T-helper 1 cell treated with Interleukin-12 subunit alpha and Interleukin-12 subunit beta and Interleukin-4 antibody, amounts not matched to agents 30 μg/mL and 1 μg/mL, for 36 hours (primary cell): Measurements from ENCODE around the gene GLT1D1.

ENCODE experiments used
- H3K27ac Mint-ChIP-seq: one replicate; pipeline ENCODE4 v1.8.0; 2021; ENCODE audit warnings: mild to moderate bottlenecking, mixed read lengths
- H3K27me3 Mint-ChIP-seq: one replicate; pipeline ENCODE4 v1.8.0; 2021; ENCODE audit warnings: low read depth, mixed read lengths
- H3K36me3 Mint-ChIP-seq: one replicate; pipeline ENCODE4 v1.8.0; 2021; ENCODE audit warnings: low read depth, mixed read lengths
- H3K4me1 Mint-ChIP-seq: one replicate; pipeline ENCODE4 v1.8.0; 2021; ENCODE audit warnings: low read depth, mixed read lengths
- H3K4me3 Mint-ChIP-seq: one replicate; pipeline ENCODE4 v1.8.0; 2021; ENCODE audit warnings: mild to moderate bottlenecking, moderate library complexity, mixed read lengths
- H3K9me3 Mint-ChIP-seq: one replicate; pipeline ENCODE4 v1.8.0; 2021; ENCODE audit warnings: mixed read lengths

GLT1D1 gene

GRCh38 chr12:128991716-128992115 is 138.4 kb downstream of the GLT1D1 start:
- Mint-ChIP-seq H3K4me3 (no peak overlapping the region), H3K9me3 (peaks cover under 1% of the 10 kb centered on the region), H3K36me3 (no peaks in the 10 kb centered on the region), H3K4me1 (no peaks in the 10 kb centered on the region), H3K27me3 (no peaks in the 10 kb centered on the region), H3K27ac (no peak overlapping the region)

- peaks cover 4% of the 10 kb centered on the region for H3K9me3 Mint-ChIP-seq
- H3K4me1 Mint-ChIP-seq = no peaks in the 10 kb centered on the region
- H3K27ac Mint-ChIP-seq = no peak overlapping the region
- no peaks in the 10 kb centered on the region for H3K27me3 Mint-ChIP-seq
- no peaks in the 10 kb centered on the region for H3K36me3 Mint-ChIP-seq
- no peak overlapping the region for H3K4me3 Mint-ChIP-seq
These were observed 138.8 kb downstream of the GLT1D1 start for GRCh38 chr12:128992116-128992515.

GRCh38 chr12:128992550-128992949 is 139.3 kb downstream of the GLT1D1 start:
- no peaks in the 10 kb centered on the region for H3K4me1 Mint-ChIP-seq
- no peaks in the 10 kb centered on the region for H3K36me3 Mint-ChIP-seq
- H3K27ac Mint-ChIP-seq = no peak overlapping the region
- no peaks in the 10 kb centered on the region for H3K27me3 Mint-ChIP-seq
- H3K4me3 Mint-ChIP-seq = no peak overlapping the region
- H3K9me3 Mint-ChIP-seq = peaks cover 7% of the 10 kb centered on the region

- H3K4me3 Mint-ChIP-seq = no peak overlapping the region
- H3K36me3 Mint-ChIP-seq = no peaks in the 10 kb centered on the region
- no peaks in the 10 kb centered on the region for H3K27me3 Mint-ChIP-seq
- H3K9me3 Mint-ChIP-seq = peaks cover 7% of the 10 kb centered on the region
- no peak overlapping the region for H3K27ac Mint-ChIP-seq
- no peaks in the 10 kb centered on the region for H3K4me1 Mint-ChIP-seq
These were observed 141.6 kb downstream of the GLT1D1 start for GRCh38 chr12:128994856-128995255.

GRCh38 chr12:128995619-128996018 is 142.3 kb downstream of the GLT1D1 start:
- H3K4me1 Mint-ChIP-seq = no peaks in the 10 kb centered on the region
- no peaks in the 10 kb centered on the region for H3K36me3 Mint-ChIP-seq
- no peak overlapping the region for H3K27ac Mint-ChIP-seq
- no peaks in the 10 kb centered on the region for H3K27me3 Mint-ChIP-seq
- no peak overlapping the region for H3K4me3 Mint-ChIP-seq
- H3K9me3 Mint-ChIP-seq = peaks cover 7% of the 10 kb centered on the region

GRCh38 chr12:129001826-129002225 is 148.5 kb downstream of the GLT1D1 start:
- Mint-ChIP-seq H3K36me3 (no peaks in the 10 kb centered on the region), H3K4me3 (no peak overlapping the region), H3K27ac (no peak overlapping the region), H3K9me3 (peaks cover 13% of the 10 kb centered on the region), H3K4me1 (no peaks in the 10 kb centered on the region), H3K27me3 (no peaks in the 10 kb centered on the region)

GRCh38 chr12:129002427-129002826 is 149.1 kb downstream of the GLT1D1 start:
- no peaks in the 10 kb centered on the region for H3K36me3 Mint-ChIP-seq
- H3K27ac Mint-ChIP-seq = no peak overlapping the region
- H3K9me3 Mint-ChIP-seq = peaks cover 7% of the 10 kb centered on the region
- no peaks in the 10 kb centered on the region for H3K27me3 Mint-ChIP-seq
- H3K4me3 Mint-ChIP-seq = no peak overlapping the region
- H3K4me1 Mint-ChIP-seq = no peaks in the 10 kb centered on the region

- Mint-ChIP-seq H3K9me3 (peaks cover 7% of the 10 kb centered on the region), H3K4me3 (no peak overlapping the region), H3K27ac (no peak overlapping the region), H3K27me3 (no peaks in the 10 kb centered on the region), H3K36me3 (no peaks in the 10 kb centered on the region), H3K4me1 (no peaks in the 10 kb centered on the region)
These were observed 152.1 kb downstream of the GLT1D1 start for GRCh38 chr12:129005416-129005815.

GRCh38 chr12:129005829-129006228 is 152.6 kb downstream of the GLT1D1 start:
- H3K27me3 Mint-ChIP-seq = no peaks in the 10 kb centered on the region
- no peak overlapping the region for H3K4me3 Mint-ChIP-seq
- H3K4me1 Mint-ChIP-seq = no peaks in the 10 kb centered on the region

GRCh38 chr12:129009833-129010622 is 156.8 kb downstream of the GLT1D1 start:
- Mint-ChIP-seq H3K4me1 (no peaks in the 10 kb centered on the region), H3K27ac (no peak overlapping the region), H3K9me3 (no peaks in the 10 kb centered on the region), H3K27me3 (no peaks in the 10 kb centered on the region), H3K36me3 (no peaks in the 10 kb centered on the region), H3K4me3 (no peak overlapping the region)

More at GRCh38 chr12:129005829-129006228, 152.6 kb downstream of the GLT1D1 start:
- no peaks in the 10 kb centered on the region for H3K36me3 Mint-ChIP-seq
- H3K27ac Mint-ChIP-seq = no peak overlapping the region
- H3K9me3 Mint-ChIP-seq = peaks cover 7% of the 10 kb centered on the region

GRCh38 chr12:129016159-129016558 is 162.9 kb downstream of the GLT1D1 start:
- Mint-ChIP-seq H3K27me3 (no peaks in the 10 kb centered on the region), H3K9me3 (peaks cover 13% of the 10 kb centered on the region), H3K4me3 (no peak overlapping the region), H3K4me1 (no peaks in the 10 kb centered on the region), H3K36me3 (no peaks in the 10 kb centered on the region), H3K27ac (no peak overlapping the region)

- no peaks in the 10 kb centered on the region for H3K36me3 Mint-ChIP-seq
- H3K27me3 Mint-ChIP-seq = no peaks in the 10 kb centered on the region
- no peaks in the 10 kb centered on the region for H3K4me1 Mint-ChIP-seq
- no peak overlapping the region for H3K4me3 Mint-ChIP-seq
- H3K27ac Mint-ChIP-seq = no peak overlapping the region
- peaks cover 9% of the 10 kb centered on the region for H3K9me3 Mint-ChIP-seq
These were observed 171.8 kb downstream of the GLT1D1 start for GRCh38 chr12:129025055-129025454.

GRCh38 chr12:129028844-129029243 is 175.6 kb downstream of the GLT1D1 start:
- no peak overlapping the region for H3K4me3 Mint-ChIP-seq
- H3K36me3 Mint-ChIP-seq = no peaks in the 10 kb centered on the region
- H3K9me3 Mint-ChIP-seq = peaks cover 7% of the 10 kb centered on the region
- no peaks in the 10 kb centered on the region for H3K27me3 Mint-ChIP-seq
- H3K4me1 Mint-ChIP-seq = no peaks in the 10 kb centered on the region
- H3K27ac Mint-ChIP-seq = no peak overlapping the region
